Caco-2 (cell line): Measurements from ENCODE around the gene MTHFSD. TPM values are rescaled to one million over a fixed set of nuclear protein-coding genes. Genes with fewer than 3 reads are reported as not detected.

Experiments
- BruUV-seq: library from RNA; stranded (reverse); fragments of 400-500 nt; replicated peaks from 2 replicates; lab custom pipeline; 2021; lab: Mats Ljungman, UMichigan
- CTCF ChIA-PET: fragments of 300-600 bp; sonication (Branson Sonifier 250); formaldehyde crosslinking; loops from one replicate; lab custom pipeline; 2022; ENCODE audit warnings: antibody characterized with exemption; lab: Charles Lee
- POLR2A ChIA-PET: fragments of 300-600 bp; sonication (Branson Sonifier 250); formaldehyde crosslinking; loops from one replicate; lab custom pipeline; 2022; ENCODE audit warnings: antibody characterized with exemption; lab: Charles Lee
- DNase-seq, 2 experiments: peaks; one replicate each; pipeline versions ENCODE4 v3.0.0 to v3.0.0-alpha.2; 2020 to 2022
- H3K27me3 ChIP-seq: replicated peaks from 2 replicates; pipeline ENCODE4 v1.6.0; 2011; ENCODE audit warnings: low read length; ENCODE audit not compliant: control insufficient read depth, insufficient read depth
- H3K36me3 ChIP-seq: 2 replicates; pipeline ENCODE4 v1.5.1; 2011; ENCODE audit warnings: low read length; ENCODE audit not compliant: control insufficient read depth, insufficient read depth
- H3K4me1 ChIP-seq: fragments of 250-450 bp; sonication (Bioruptor Pico); 2 replicates; pipeline ENCODE4 v1.5.1; 2020; ENCODE audit warnings: mild to moderate bottlenecking
- H3K4me3 ChIP-seq: 2 replicates; pipeline ENCODE4 v1.5.1; 2011; ENCODE audit warnings: low read depth, mild to moderate bottlenecking, control low read depth, low read length
- H3K9me3 ChIP-seq: fragments of 250-450 bp; sonication (Bioruptor Pico); 2 replicates; pipeline ENCODE4 v1.5.1; 2020; ENCODE audit warnings: mild to moderate bottlenecking, moderate library complexity
- H3K27ac Mint-ChIP-seq: one replicate; pipeline ENCODE4 v1.8.0; 2022; ENCODE audit warnings: mixed read lengths; ENCODE audit not compliant: unreplicated experiment
- H3K27me3 Mint-ChIP-seq: one replicate; pipeline ENCODE4 v1.8.0; 2022; ENCODE audit warnings: mixed read lengths; ENCODE audit not compliant: insufficient read depth, unreplicated experiment
- H3K36me3 Mint-ChIP-seq: one replicate; pipeline ENCODE4 v1.8.0; 2022; ENCODE audit warnings: mild to moderate bottlenecking, mixed read lengths; ENCODE audit not compliant: insufficient read depth, unreplicated experiment
- H3K4me1 Mint-ChIP-seq: one replicate; pipeline ENCODE4 v1.8.0; 2022; ENCODE audit warnings: low read depth, mixed read lengths; ENCODE audit not compliant: unreplicated experiment
- H3K4me3 Mint-ChIP-seq: one replicate; pipeline ENCODE4 v1.8.0; 2022; ENCODE audit warnings: mild to moderate bottlenecking, moderate library complexity, mixed read lengths; ENCODE audit not compliant: unreplicated experiment
- H3K9me3 Mint-ChIP-seq: one replicate; pipeline ENCODE4 v1.8.0; 2022; ENCODE audit warnings: mixed read lengths; ENCODE audit not compliant: unreplicated experiment
- intact Hi-C: fragments of 100-400 bp; cut with micrococcal nuclease; formaldehyde crosslinking; loops from one replicate; pipeline ENCODE4 v1.10.0; 2022; ENCODE audit not compliant: unreplicated experiment
- total RNA-seq: library from RNA; stranded (reverse); gene quantifications from 2 replicates; pipeline ENCODE4 v1.2.3, GENCODE V29; 2022
- TF ChIP-seq, protein P1 (sequence below), 2 experiments: fragments of 200-600 bp in 1 of 2; IDR thresholded peaks; 1 replicate in 1 of 2; 2 replicates in 1 of 2; pipeline versions ENCODE4 v1.5.1 to v1.8.0; 2011 to 2022; ENCODE audit warnings: antibody characterized with exemption in 1 of 2, control low read depth in 1 of 2, inconsistent platforms in 1 of 2, low read depth in 1 of 2, low read length in 1 of 2, mild to moderate bottlenecking in 1 of 2, moderate library complexity in 1 of 2; ENCODE audit not compliant: insufficient read depth in 1 of 2, severe bottlenecking in 1 of 2, unreplicated experiment in 1 of 2

MTHFSD gene
- total RNA-seq, 1 experiment from 2014 or later, result 33.0 TPM

DNA sequence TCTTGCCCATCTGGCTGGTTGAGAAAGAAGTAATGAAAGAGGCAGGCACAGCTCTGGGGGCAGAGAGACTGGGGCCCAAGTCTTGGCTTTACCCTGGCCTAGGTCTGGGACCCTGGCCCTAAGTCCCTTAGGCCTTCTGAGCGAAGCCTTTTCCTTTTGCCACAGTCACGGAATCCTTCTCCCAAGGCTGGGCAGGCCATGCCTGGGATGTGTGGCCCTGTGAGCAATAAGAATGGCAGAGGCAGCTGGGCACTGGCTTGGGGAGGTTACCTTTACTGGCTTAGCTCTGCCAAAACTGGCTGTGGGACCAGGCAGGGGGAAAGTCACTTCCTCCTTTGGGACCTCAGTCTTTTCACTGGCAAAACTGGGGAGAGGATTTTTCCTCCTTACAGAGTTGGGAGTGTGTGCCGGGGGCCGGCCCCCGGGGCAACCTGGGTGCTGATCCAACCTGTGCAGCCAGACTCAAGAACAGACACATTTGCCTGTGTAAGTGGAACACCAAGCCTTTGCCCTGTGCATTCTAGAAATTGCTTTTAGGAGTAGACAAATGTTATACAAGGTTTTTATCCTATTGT, 31.8 kb downstream of the MTHFSD start:
- ChIA-PET POLR2A (no interaction called here), CTCF (interaction anchor here (1.0 kb wide), 1 partner anchor 452 kb away, joined by 4 read pairs; no protein-coding TSS in a partner anchor)
- Histone ChIP-seq H3K4me1 (no peaks in the 10 kb centered on the region), H3K9me3 (no peaks in the 10 kb centered on the region), H3K27me3 (peaks cover 1% of the 10 kb centered on the region; the same call in 1 of the 2 replicates), H3K36me3 (no peaks in the 10 kb centered on the region), H3K4me3 (no peak overlapping the region)
- H3K4me3 Mint-ChIP-seq, result no peak overlapping the region
- no peaks in the 10 kb centered on the region for H3K4me1 Mint-ChIP-seq
- H3K27me3 Mint-ChIP-seq, result peaks cover 17% of the 10 kb centered on the region
- intact Hi-C loops, result no loop called here
- H3K36me3 Mint-ChIP-seq, result no peaks in the 10 kb centered on the region
- no peaks in the 10 kb centered on the region for H3K9me3 Mint-ChIP-seq
- TF ChIP-seq, protein P1, sequence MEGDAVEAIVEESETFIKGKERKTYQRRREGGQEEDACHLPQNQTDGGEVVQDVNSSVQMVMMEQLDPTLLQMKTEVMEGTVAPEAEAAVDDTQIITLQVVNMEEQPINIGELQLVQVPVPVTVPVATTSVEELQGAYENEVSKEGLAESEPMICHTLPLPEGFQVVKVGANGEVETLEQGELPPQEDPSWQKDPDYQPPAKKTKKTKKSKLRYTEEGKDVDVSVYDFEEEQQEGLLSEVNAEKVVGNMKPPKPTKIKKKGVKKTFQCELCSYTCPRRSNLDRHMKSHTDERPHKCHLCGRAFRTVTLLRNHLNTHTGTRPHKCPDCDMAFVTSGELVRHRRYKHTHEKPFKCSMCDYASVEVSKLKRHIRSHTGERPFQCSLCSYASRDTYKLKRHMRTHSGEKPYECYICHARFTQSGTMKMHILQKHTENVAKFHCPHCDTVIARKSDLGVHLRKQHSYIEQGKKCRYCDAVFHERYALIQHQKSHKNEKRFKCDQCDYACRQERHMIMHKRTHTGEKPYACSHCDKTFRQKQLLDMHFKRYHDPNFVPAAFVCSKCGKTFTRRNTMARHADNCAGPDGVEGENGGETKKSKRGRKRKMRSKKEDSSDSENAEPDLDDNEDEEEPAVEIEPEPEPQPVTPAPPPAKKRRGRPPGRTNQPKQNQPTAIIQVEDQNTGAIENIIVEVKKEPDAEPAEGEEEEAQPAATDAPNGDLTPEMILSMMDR (IDR thresholded peaks at IDR 0.05; ENCODE audit: insufficient read depth in 1 of 2, low read depth in 1 of 2, low read length in 1 of 2, severe bottlenecking in 1 of 2, unreplicated experiment in 1 of 2), result no peak
- no TSS peak for BruUV-seq
- DNase-seq, result no peak
- no peak overlapping the region for H3K27ac Mint-ChIP-seq

DNA sequence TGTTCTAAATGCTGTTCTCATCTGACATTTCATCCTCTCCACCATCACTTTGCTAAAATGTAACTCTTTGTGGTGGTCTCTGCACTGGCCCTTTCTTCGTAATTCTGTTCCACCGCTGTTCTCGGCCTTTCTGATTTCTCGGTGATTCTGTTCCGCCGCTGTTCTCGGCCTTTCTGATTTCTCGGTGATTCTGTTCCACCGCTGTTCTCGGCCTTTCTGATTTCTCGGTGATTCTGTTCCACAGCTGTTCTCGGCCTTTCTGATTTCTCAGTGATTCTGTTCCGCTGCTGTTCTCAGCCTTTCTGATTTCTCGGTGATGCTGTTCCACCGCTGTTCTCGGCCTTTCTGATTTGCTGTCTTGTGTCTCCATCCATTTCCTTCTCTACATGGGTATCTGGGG, 32.4 kb downstream of the MTHFSD start:
- peaks cover 17% of the 10 kb centered on the region for H3K27me3 Mint-ChIP-seq
- no TSS peak for BruUV-seq
- no peaks in the 10 kb centered on the region for H3K9me3 ChIP-seq
- CTCF ChIA-PET, result interaction anchor here (1.0 kb wide), 1 partner anchor 452 kb away, joined by 4 read pairs; no protein-coding TSS in a partner anchor
- H3K4me1 Mint-ChIP-seq, result no peaks in the 10 kb centered on the region
- no peak overlapping the region for H3K4me3 Mint-ChIP-seq
- H3K27ac Mint-ChIP-seq, result no peak overlapping the region
- no peak for DNase-seq
- H3K36me3 ChIP-seq, result no peaks in the 10 kb centered on the region
- TF ChIP-seq, protein P1 (IDR thresholded peaks at IDR 0.05; ENCODE audit: insufficient read depth in 1 of 2, low read depth in 1 of 2, low read length in 1 of 2, severe bottlenecking in 1 of 2, unreplicated experiment in 1 of 2), result no peak
- no peak overlapping the region for H3K4me3 ChIP-seq
- peaks cover 1% of the 10 kb centered on the region; the same call in 1 of the 2 replicates for H3K27me3 ChIP-seq
- no peaks in the 10 kb centered on the region for H3K36me3 Mint-ChIP-seq
- no peaks in the 10 kb centered on the region for H3K9me3 Mint-ChIP-seq
- intact Hi-C loops, result no loop called here
- H3K4me1 ChIP-seq, result no peaks in the 10 kb centered on the region
- POLR2A ChIA-PET, result no interaction called here

DNA sequence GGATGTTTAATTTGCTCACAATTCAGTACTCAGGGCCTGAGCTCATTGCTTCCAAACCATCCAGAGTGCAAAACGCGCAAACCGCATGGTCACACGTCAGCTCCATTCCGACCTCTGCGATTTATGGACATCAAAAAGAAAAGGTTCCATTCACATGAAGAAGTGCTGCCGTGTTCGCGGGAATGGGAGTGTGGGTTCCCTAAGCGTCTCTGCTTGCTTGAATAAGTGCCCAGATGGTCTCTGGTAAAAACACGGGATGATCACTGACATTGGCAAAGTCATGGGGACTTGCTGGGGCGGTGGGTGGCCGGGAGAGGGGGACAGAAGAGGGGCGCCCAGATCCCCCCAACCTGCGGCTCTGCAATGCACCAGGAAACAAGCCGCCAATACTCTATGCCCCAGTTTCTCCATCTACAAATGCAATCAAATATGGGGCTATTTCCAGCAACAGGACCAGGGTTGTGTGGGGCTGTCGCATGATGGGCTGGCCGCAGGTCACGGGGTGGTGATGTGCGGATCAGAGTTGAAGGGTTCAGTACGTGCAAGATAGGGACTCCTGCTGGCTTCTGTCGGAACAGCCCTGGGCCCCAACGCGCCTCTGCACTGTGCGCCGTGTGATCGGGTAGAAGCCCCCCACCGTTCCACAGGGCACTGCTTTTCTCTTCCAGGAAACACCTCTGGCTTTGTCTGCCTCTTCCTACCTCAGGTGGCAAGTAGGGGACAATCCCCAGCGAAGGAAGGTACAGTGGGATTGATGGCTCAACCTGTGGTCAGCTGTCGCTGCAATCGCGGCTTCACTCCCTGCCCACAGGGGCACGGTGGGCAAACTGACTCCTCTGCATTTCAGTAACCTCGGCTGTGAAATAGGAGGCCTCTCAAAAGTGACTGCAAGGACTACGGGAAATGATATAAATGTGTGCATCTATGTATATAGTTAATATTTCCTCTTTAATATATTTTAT, 33.5 kb downstream of the MTHFSD start:
- no peaks in the 10 kb centered on the region for H3K36me3 Mint-ChIP-seq
- Histone ChIP-seq H3K36me3 (no peaks in the 10 kb centered on the region), H3K27me3 (peaks cover 1% of the 10 kb centered on the region; the same call in 1 of the 2 replicates), H3K4me3 (no peak overlapping the region), H3K9me3 (no peaks in the 10 kb centered on the region), H3K4me1 (no peaks in the 10 kb centered on the region)
- no peaks in the 10 kb centered on the region for H3K4me1 Mint-ChIP-seq
- no peak overlapping the region for H3K4me3 Mint-ChIP-seq
- intact Hi-C loops, result no loop called here
- BruUV-seq, result no TSS peak
- CTCF ChIA-PET, result interaction anchor here (0.9 to 2.1 kb wide), 2 partner anchors 181 to 449 kb away, joined by 3 to 5 read pairs; no protein-coding TSS in a partner anchor
- no peaks in the 10 kb centered on the region for H3K9me3 Mint-ChIP-seq
- DNase-seq, result no peak
- peaks cover 19% of the 10 kb centered on the region for H3K27me3 Mint-ChIP-seq
- H3K27ac Mint-ChIP-seq, result no peak overlapping the region
- POLR2A ChIA-PET, result interaction anchor here (0.6 kb wide), 1 partner anchor 448 kb away, joined by 10 read pairs; no protein-coding TSS in a partner anchor
- TF ChIP-seq, protein P1 (IDR thresholded peaks at IDR 0.05; ENCODE audit: insufficient read depth in 1 of 2, low read depth in 1 of 2, low read length in 1 of 2, severe bottlenecking in 1 of 2, unreplicated experiment in 1 of 2), result no peak
